CD4-positive, alpha-beta T cell treated with Interleukin-4 for 4 hours (primary cell): ENCODE measurements around the gene CACNA1C.
A peak's percentile ranks its signal among the peaks of the same experiment; 100 is the strongest.

ENCODE experiments used
- DNase-seq: peaks from one replicate; pipeline ENCODE4 v3.0.0-alpha.2; 2020

Gene CACNA1C

DNA sequence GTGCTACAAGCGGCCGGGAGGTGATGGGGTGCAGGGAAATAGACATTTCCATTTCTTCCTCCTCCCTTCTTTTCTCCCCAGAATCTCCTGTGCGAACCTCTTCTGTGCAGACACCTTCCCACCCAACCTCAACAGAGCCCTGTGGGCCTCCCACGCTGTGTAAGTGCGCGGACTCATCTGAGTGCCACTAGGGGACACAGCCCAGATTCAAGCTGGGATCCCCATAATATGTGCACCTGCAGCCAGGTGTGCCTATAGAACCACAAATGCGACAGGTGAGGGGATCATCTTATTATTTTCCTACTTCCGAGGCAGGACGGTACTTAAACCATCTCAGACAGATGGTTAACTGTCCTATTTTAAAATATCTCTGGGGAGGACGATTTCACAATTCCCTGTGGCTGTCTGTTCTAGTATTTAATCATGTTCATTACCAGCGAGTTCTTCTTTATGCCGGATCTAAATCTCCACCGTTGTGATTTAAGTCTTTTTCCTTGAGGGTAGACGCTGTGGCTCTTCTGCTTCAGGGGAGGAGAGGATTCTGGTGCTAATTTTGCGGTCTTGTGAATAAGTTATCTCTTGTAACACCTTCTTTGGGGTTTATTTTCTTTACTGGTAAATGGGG is 17.2 kb upstream of the CACNA1C start:
- no peak for DNase-seq

DNA sequence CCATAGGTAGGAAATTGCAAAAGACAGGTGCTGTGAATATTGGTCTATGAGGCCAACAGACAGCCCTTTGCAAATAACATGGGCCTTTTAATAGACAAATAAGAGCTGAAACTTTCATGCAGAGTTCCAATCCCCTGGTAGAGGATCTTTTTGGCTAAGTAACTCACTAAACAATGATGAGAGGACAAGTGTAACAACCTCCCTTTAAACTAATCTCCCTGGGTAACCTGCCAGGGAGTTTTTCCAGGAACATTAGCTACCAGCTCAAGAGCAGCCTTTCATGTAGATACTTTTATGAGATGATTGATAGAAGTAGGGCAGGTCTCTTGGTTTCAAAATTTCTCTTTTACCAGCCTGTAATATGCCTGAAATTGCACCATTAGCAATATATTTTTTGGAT is 13.8 kb upstream of the CACNA1C start:
- no peak for DNase-seq

DNA sequence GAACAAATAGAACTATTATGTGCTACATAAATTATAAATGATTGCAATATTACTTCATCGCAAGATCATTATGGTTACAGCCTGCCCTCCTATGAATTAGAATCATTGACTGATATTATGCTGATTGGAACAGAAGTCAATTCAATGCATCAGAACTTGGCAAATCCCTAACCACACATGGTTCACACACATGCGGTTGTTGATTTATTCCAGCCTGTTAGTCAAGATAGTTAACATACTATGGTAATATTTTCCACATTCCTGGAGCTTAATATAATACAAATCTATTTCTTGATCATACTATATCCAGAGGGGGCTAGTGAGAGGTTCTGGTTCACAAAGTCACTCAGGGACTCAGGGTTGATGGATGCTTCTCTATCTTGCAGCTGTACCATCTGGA is 9.7 kb upstream of the CACNA1C start:
- no peak for DNase-seq

DNA sequence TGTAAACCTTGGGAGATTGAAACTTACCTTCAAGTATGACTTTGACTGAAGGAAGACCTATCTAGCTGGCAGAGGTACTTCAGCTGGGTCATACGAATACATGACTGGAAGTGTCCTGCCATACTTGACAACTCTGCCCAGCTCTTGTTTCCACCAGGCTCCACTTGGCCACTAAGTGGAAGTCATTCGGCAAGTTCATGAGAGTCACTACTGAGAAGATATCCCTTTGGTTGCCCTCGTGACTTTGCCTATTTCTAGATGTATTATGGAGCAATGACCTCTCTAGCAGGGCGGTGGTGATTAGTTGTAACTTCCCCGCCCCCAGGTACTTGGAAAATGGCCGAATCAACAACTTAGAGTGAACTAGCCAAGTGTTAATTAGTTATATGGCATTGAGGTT is 8.6 kb upstream of the CACNA1C start:
- no peak for DNase-seq

DNA sequence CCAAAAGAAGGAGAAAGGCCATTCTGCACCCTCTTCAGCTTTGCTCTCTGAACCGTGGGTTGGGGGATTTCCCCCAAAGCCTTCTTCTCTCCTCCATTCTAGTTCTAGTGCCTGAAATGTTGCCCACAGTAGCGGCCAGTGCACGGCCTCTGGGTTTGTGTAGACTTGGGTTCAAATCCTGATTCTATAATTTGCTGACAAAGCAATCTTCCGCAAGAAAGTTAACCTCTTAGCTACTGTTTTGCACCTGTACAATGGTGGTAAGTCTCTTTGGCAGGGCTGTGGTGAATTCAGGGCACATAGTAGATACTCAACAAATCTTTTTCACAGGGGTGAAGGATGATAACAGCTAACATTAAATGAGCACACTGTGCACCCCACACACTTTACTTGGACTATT is 5.8 kb upstream of the CACNA1C start:
- DNase-seq: no peak

DNA sequence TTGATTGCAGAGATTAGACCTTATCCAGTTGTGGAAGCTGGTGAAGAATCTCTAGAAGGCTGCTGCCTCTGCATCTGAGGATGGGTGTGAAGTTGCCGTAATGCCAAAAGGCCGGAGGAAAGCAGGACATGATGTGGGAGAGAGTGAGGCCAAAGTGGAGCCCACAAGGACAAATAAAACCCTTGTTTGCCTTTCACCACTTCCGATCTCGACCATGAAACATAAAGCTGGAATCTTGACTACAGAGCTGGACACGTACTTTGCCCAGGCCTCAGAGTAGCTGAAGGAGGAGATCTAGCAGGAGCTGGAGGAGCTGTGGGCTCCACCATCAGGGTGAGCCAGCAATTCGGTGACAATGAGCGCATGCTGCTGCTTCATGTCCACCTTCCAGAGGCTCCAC is 5.0 kb upstream of the CACNA1C start:
- DNase-seq: no peak

DNA sequence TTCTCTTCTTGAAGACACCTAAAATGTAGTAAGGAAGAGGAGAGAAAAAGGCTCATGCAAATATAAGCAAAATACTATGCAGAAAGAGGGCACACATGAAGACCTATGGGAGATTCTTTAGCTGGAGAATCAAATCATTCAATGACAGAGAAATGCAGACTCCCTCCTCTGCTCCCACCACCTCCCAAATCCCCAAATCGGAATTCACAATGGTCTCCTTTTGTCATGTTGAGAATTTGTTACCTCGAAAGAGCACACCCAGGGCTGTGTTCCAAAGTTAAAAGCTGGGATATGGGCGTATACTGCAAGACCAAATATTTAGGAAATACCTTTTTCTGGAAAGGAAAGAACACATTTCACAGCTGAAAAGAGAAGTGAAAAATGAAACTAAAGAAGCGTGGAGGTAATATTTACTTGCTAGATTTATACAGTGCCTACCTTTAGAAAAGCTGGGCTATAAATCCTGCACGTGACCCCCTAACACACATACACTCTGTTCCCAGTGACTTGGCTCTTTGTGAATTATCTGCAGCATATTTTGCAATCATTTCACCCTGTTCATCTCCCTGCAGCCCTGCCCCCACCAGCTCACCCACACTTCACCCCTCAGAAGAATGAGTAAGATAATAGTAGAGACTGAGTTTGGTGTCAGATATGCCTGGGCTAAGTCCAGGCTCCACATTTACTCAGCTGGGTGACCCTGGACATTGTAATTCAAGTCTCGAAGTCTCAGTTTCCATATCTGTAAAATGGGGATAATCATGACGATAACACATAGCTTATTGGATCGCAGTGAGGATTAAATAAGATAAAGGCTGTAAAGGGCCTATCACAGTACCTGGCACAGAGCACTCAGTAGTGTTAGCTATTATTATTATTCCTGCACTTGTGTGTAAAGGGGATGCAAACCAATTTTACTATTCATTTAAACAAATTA is 2.9 kb upstream of the CACNA1C start:
- DNase-seq: no peak

DNA sequence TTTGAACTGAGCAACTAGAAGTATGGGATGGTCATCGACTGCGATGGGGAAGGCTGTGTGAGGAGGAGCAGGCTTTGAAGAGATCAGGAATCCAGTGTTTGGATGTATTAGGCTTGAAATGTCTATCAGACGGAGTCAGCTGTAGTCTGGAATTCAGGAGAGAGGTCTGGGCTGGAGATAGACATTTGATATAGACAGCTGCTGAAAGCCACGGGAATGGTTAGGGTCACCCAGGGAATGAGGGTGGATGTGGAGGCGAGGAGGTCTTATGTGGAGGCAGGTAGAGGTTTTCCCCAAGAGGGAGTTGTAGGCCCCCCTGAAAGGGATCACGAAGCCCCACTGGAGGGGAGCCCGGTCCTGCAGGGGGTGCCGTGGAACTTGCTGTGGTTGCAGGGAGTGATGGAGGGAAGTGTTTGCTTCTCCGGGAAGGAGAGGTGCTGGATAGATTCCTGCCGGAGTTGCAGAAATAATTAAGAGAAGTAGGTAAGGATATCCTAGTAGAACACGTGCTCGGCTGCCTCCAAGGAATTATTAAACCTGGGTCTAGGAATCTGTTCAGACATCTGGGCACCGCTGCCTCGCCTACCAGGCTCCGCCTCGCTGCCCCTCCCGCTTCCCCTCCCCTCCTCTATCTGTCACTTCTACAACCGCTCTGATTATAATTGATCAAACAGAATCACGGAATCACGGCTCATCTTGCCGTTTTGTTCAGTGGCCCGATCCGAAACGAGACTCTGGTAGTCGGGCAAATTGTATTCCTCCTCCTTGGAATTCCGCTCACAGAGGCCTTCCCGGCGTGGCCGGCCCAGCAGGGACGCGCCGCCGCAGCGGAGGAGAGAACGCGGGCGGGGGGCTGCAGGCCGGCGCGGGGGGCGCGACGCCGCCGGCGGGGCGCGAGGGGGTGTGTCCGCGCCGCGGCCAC is 826 bp upstream of the CACNA1C start:
- DNase-seq: no peak

DNA sequence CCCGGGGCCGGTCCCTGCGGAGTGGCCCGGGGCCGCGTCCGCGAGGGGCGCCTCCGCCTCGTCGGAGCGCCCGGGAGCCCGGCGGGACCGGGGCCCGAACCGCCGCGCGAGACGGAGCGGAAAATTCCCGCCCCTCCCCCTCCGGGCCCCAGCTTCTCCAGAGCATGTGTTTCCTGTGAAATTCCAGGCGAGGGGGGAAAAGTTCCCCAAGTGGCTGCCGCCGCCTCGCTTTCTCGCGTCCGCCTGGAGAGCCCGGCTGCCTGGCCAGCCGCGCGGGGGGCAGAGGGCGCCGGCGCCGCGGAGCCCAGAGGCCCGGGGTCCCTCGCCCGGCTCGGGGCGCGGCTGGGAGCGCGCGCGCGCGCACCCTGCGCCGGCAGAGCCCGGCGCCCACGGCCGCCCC is 904 bp downstream of the CACNA1C start:
- DNase-seq: no peak

DNA sequence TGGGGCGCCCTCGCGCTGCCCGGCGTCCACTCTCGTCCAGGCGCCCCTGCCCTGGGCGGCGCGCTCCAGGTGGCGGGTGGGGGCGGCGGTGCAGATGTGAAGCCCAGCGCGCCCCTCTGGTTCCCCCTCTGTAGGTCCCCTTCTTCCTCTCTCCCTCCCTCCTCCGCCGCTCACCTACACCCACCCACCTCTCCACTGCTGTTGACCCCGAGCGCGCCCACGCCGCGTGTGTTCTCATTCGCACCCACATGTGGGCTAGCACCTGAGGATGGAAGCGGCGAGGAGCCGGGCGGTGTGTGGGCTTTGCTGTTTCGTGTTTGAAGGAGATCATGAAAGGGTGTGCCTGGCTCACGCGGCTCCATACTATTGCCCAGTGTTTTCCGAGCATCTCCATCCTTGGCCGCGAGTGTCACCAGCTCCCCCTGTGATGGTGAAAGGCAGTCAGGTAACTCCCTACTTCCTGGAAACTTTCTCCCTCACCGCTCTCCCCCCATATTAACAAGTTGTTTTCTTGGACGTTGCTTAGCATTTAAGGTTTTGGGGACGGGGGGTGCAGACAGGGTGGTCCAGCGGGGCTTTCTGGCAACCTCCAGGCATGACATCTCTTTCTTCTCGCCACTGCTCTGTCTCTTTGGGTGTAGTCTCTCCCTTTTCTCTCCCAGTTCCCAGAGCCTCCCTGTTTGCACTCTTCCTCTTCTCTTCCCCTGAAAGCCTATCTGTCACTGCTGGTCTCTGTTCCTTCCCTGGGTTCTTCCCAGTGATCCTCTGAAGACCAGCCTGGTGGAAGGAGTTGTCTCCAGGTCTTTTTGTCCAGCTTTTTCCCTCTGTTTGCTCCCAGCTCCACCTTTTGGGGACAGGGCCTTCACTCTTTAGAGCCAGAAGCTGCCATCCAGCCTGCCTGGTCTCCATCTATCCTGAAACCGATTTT is 1.6 kb downstream of the CACNA1C start:
- no peak for DNase-seq

DNA sequence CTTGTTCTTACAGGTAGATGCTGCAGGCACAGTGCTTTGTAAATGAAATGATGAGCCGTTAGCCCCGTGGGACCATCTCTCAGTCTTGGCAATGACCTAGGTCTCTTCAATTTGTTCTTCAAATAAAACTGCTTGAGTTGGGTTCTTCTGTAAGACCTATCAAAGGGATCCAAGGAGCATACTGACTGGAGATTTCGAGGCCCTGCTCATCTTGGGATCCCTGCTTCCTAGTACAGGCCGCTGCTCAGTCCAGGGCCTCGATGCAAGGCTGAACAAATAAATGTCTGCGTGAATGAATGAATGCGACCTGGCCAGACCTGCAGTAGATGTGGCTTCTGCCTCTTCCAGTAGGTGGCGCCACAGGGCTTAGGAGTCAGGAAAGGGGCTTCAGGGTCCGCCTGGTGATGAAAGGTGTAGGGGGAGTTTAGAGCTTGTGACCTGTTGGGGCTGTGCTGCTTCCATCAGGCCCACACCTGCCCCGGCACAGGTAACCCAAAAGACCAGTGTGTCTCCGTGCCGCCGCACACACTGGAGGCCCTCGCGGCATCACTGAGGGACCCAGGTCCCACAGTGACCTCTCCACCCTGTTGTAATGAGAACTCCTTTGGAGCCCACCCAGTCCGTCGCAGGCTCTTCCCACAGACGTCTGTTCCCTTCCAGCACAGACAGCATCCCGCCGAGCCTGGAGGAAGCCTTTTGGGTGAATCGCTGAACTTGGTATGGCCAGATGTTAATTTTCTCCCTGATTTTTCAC is 4.4 kb downstream of the CACNA1C start:
- DNase-seq: peak; percentile 26

DNA sequence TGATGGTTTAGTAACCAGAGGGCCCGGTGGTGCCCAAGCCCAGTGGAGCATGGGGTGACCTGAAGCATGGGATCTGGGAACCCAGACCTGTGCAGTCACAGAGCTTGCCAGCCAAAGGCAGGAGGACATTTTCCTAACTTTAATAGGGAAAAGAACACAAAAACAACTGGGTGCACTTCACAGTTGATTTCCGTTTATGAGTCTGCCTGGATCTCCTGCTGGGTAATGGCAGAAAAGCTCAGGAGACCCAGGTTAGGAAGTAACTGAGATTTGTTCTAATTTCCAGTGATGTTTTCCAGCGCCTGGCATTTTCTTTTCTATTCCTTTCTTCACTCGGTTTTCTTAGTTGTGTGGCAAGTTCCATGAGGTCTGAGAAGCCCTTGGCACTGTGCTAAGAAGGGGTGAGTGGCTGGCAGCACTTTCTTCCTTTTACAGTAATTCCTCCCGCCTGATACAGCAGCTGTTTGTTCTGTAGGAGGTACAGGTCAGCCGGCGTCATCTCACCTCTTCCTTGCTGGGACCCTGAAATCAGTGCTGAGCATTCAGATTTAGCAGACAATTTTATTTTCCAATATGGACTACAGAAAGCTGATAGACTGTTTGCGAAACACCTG is 5.1 kb downstream of the CACNA1C start:
- no peak for DNase-seq

DNA sequence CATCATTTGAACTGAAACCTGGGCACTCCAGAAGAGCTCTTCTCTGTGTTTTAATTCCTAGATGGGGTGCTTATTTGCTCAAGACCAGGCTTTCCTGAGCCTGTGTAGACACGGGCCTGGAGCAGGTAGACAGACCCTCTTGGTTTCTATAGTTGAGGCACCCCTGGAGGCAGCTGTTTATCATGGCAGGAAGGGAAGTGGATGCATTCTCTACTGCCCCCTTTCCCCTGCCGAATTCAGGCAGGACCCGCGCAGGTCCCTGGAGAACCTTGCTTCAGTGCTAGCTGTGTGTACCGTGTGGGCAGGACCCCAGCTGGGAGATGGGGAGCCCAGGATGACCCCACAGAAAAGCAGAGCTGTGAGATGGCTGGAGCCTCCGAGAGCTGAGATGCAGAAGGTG is 6.0 kb downstream of the CACNA1C start:
- no peak for DNase-seq

DNA sequence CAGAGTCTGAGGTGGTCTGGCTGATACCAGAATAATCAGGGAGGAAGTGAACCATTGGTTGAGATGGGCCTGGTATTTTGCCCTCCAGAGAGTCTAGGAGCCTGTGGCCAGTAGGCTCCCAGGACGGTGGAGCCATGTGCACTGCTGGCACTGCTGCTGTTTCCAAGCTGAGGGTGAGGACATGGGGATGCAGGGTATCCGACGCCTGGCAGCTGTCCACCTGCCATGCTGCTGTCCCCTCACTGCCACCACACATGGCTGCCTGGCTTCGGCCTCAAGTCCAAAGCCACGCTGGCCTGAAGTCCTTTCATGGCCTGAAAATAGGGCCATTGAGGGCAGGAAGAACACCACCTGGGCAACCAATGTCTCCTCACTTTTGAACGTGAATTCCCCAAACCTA is 8.6 kb downstream of the CACNA1C start:
- no peak for DNase-seq

DNA sequence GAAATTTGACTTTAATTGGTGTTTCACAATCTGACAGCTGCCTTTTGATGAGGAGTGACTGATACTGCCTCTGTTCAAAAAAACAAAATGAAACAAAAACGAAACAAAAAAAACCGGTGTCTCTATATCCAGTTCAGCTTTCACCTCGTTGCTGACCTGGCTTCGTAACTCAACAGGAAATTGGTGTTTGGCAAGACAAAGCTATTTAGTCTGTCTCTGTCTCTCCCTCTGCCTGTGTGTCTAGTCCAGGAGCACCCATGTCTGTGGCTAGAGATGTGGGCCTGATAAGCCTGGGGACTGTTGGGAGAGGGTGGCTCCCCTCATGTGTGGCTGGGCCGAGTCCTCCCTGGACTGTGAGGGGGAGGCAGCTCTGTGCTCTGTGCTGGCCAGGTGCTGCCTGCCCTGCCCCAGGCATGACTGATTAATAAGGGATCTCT is 11.3 kb downstream of the CACNA1C start:
- peak; percentile 29 for DNase-seq

DNA sequence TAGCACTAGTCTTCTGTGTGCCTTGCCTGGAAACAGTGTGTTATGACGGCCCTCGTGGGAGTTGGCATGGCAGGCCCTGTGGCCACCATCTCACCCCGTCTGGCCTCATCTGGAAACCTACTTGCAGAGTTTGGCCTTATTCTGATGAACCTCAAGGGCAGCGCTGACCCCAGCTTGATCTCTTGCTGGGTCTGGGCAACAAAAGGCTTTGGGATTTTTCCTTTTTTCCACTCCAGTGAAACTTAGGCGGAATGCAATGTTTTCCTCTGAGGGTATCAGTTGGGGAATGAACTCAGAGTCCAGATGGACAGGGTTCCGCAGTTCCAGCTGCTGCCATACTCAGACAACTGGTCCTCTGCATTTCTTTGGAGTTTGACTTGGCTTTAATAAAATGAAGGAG is 15.9 kb downstream of the CACNA1C start:
- DNase-seq: no peak

DNA sequence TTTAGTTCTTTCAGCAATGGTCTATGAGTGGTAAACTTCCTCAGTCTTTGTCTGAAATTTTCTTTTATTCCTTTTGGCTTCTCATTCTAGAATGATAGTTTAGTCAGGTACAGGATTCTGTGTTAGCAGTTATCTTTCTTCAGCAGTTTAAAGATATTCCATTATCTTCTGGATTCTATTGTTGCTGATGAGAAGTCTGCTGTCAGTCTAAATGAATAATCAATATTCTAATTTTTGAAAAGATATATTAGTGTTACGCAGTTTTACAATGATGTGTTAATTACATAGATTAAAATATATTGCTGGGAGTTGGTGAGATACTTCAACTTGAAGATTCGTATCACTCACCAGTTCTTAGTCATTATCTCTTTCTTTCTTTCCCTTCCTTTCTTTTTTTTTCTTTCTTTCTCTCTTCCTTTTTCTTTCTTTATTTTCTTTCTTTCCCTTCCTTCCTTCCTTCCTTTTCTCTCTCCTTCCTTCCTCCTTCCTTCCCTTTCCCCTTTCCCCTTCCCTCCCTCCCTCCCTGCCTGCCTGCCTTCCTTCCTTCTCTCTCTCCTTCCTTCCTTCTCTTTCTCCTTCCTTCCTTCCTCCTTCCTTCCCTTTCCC is 17.8 kb downstream of the CACNA1C start:
- no peak for DNase-seq

DNA sequence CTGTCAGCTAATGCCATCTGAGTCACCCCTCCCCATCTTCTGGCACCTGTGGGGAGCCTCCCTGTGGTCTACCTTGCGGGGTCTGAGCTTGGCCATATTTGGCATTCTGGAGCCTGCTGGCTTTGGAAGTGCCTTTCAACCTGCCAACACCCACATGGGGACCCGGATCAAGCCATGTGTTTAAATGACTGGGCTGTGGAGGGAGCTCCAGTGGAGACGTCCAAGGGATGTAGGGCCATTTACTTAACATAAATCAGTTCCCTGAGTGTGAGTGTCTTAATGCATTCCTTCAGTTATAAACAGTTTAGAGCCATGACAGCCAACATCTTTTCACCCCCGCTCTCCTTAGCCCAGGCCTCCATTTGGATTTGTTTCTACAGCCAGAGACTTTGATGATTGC is 22.0 kb downstream of the CACNA1C start:
- DNase-seq: no peak

DNA sequence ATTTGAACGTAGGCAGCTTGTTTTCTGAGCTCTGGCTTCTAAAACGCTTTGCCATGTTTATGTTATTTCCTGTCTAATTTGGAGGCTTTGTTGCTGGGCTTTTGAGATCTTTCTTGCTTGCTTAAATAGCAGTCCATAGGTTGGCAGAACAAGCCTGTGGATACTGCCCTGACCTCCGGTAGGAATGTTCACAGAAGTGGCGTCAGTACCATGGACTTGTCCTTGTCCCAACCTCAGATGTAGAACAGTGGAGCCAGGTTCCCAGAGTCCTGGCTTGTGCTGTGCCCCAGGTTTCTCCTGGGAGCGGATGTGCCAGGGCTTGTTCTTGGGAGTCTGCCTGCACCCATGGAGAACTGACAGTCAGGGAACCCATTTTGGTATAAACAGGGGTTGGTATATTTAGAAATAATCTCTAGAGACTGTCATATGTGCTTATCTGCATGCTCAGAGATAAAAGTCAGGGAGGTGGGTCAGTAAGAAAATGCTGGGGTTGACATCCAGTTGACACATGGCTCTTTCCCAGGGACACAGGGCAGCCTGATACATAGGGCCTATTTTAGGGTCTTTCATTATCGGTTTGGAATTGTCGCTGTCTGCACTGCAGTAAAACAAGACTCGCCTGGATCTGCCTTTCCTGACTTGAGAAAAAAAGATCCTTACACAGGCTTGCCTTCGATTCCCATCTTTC is 22.9 kb downstream of the CACNA1C start:
- DNase-seq: no peak

DNA sequence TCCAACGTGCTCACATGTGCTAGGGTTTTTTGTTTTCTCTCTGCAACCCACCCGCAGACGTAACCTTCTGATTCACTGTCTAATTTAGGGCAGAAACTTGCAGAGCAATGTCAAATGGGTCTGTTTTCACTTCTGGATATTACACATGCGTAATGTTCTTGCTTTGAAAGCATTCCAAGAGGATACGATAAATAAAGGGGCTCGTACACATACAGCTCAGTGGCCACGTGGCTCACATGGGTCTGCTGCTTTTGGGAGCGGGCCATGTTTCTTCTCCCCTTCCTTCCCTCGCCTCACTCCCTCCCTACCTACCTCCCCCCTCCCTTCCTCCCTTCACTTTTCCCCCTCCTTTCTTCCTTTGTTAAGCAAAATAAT is 23.4 kb downstream of the CACNA1C start:
- no peak for DNase-seq
